Stomach smooth muscle (tissue), 2 donors: ENCODE data around the gene DIO3.
"Not testable (repeated sequence)": the region's sequence is repeated elsewhere in the genome, so short reads cannot be mapped to it uniquely, and the experiment has no call there.

Experiments used
- H3K27ac ChIP-seq: one replicate; pipeline ENCODE4 v1.7.0; 2013; ENCODE audit warnings: mild to moderate bottlenecking, low read length, inconsistent platforms
- H3K27me3 ChIP-seq, 2 donors: one replicate each; pipeline ENCODE4 v1.7.0; 2013; ENCODE audit warnings: low read length in 2 of 2; ENCODE audit not compliant: insufficient read depth in 2 of 2, control insufficient read depth in 1 of 2
- H3K36me3 ChIP-seq, 2 donors: one replicate each; pipeline ENCODE4 v1.7.0; 2013; ENCODE audit warnings: low read length in 2 of 2; ENCODE audit not compliant: control insufficient read depth in 2 of 2, insufficient read depth in 2 of 2
- H3K4me1 ChIP-seq: one replicate; pipeline ENCODE4 v1.7.0; 2013; ENCODE audit warnings: low read length; ENCODE audit not compliant: control insufficient read depth, insufficient read depth
- H3K4me3 ChIP-seq, 2 donors: one replicate each; pipeline ENCODE4 v1.7.0; 2013; ENCODE audit warnings: low read length in 2 of 2
- H3K9ac ChIP-seq, 2 donors: one replicate each; pipeline ENCODE4 v1.7.0; 2013; ENCODE audit warnings: low read length in 2 of 2, mild to moderate bottlenecking in 1 of 2
- H3K9me3 ChIP-seq, 2 donors: one replicate each; pipeline ENCODE4 v1.7.0; 2013; ENCODE audit warnings: low read length in 2 of 2; ENCODE audit not compliant: control insufficient read depth in 2 of 2
- donor health status: healthy.
- donor health status: Pancreatic carcinoma.

DIO3 gene

GRCh38 chr14:101542391-101542790 lies 18.9 kb upstream of the DIO3 start:
- Histone ChIP-seq H3K4me3 (no peak overlapping the region), H3K9me3 (peaks cover 4 to 19% of the 10 kb centered on the region in 2 donors), H3K27me3 (no peaks in the 10 kb centered on the region), H3K9ac (no peak overlapping the region), H3K36me3 (no peaks in the 10 kb centered on the region), H3K27ac (no peak overlapping the region), H3K4me1 (no peaks in the 10 kb centered on the region)

GRCh38 chr14:101543814-101544213 lies 17.5 kb upstream of the DIO3 start:
- Histone ChIP-seq H3K27me3 (no peaks in the 10 kb centered on the region), H3K4me3 (no peak overlapping the region), H3K27ac (no peak overlapping the region), H3K9ac (no peak overlapping the region), H3K4me1 (no peaks in the 10 kb centered on the region), H3K9me3 (peaks cover 4 to 19% of the 10 kb centered on the region in 2 donors), H3K36me3 (no peaks in the 10 kb centered on the region)

GRCh38 chr14:101544550-101544949 lies 16.7 kb upstream of the DIO3 start:
- no peak overlapping the region for H3K9ac ChIP-seq
- no peak overlapping the region for H3K4me3 ChIP-seq
- H3K4me1 ChIP-seq = no peaks in the 10 kb centered on the region
- H3K36me3 ChIP-seq = no peaks in the 10 kb centered on the region
- H3K9me3 ChIP-seq = peaks cover 4 to 19% of the 10 kb centered on the region in 2 donors
- no peaks in the 10 kb centered on the region for H3K27me3 ChIP-seq
- no peak overlapping the region for H3K27ac ChIP-seq

DNA sequence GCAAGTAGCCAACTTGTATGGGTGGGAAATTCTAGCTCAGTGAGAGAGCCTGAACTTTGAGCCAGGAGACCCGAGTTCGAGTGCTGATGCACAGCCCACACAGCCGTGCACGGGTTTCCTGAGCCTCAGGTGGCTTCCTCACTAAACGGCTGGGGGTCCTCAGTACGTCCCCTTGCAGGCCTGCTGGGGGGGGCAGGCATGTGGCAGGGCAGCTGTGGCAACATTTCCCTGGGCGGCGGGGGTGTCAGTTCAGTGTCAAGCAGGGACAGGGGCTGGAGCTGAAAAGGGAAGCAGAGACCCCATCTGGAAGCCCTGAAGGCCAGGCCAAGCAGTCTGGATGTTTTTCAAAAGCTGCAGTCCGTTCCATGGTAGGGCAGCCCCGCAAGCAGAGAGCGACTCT lies 14.6 kb upstream of the DIO3 start:
- Histone ChIP-seq H3K27me3 (no peaks in the 10 kb centered on the region), H3K4me3 (no peak overlapping the region)

GRCh38 chr14:101547107-101547738 lies 14.1 kb upstream of the DIO3 start:
- H3K36me3 ChIP-seq = no peaks in the 10 kb centered on the region
- H3K27me3 ChIP-seq = no peaks in the 10 kb centered on the region
- no peaks in the 10 kb centered on the region for H3K4me1 ChIP-seq
- H3K27ac ChIP-seq = no peak overlapping the region
- H3K9me3 ChIP-seq = peaks cover 4 to 19% of the 10 kb centered on the region in 2 donors
- H3K4me3 ChIP-seq = no peak overlapping the region
- H3K9ac ChIP-seq = no peak overlapping the region

More for the DNA sequence above, 14.6 kb upstream of the DIO3 start:
- Histone ChIP-seq H3K9ac (no peak overlapping the region), H3K9me3 (peaks cover 4 to 19% of the 10 kb centered on the region in 2 donors), H3K36me3 (no peaks in the 10 kb centered on the region), H3K27ac (no peak overlapping the region), H3K4me1 (no peaks in the 10 kb centered on the region)

DNA sequence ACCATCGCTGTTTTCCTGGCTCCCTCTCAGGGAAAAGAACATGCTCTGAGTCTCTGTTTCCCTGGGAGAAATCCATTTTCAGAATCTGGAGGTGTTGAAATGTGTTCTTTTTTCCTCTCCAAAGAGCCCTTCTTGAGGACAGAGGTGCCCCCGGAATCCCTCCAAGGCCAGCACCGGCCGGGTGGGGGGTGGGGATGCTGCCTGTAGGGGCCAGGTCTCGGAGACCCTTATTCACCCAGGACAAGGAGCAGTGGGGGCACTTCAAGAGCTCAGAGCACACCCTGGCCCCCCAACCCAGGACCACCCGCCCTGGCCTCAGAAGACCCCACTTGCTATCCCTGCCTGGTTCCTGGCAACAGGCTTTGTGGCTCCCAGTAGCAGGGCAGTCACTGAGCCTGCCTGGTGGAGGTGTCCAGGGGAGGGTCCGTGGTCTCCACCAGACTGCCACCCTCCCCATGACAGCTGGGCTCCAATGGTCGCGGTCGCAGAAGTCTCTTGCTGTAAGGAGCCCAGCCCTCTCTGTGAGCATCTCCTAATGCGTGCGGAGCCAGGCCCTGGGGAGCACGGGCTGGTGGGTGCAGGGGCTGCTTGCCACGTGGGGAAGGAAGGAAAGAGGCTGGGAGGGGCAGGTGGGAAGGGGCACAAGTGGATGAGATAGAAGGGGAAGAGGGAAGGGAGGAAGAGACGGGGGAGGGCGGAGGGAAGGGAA lies 13.2 kb upstream of the DIO3 start:
- Histone ChIP-seq H3K36me3 (no peaks in the 10 kb centered on the region), H3K27ac (no peak overlapping the region), H3K9me3 (peaks cover 4 to 19% of the 10 kb centered on the region in 2 donors), H3K9ac (no peak overlapping the region), H3K4me1 (no peaks in the 10 kb centered on the region), H3K4me3 (no peak overlapping the region), H3K27me3 (no peaks in the 10 kb centered on the region)

DNA sequence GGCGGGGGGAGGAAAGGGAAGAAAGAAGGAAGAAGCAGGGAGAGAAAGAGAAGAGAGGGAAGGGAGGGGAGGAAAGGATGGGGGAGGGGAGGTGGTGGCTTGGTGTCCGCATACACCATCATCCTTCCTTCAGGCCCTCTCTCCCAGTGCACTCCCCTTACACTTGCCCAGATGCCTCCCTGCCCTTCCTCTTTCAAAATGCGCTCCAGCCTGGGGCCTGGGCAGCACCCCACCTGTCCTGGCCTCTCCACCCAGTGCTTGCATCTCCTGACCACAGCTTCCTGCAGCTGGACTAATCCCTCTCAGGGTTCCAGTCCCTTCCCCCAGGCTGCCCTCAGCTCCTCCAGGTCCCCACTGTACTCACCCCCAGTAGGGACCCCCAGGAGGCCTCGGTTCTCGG lies 12.6 kb upstream of the DIO3 start:
- H3K27ac ChIP-seq = no peak overlapping the region
- H3K4me1 ChIP-seq = no peaks in the 10 kb centered on the region
- no peaks in the 10 kb centered on the region for H3K27me3 ChIP-seq
- H3K36me3 ChIP-seq = no peaks in the 10 kb centered on the region
- H3K9me3 ChIP-seq = peaks cover 2 to 17% of the 10 kb centered on the region in 2 donors
- no peak overlapping the region for H3K4me3 ChIP-seq
- no peak overlapping the region for H3K9ac ChIP-seq

- no peak overlapping the region for H3K4me3 ChIP-seq
- peaks cover 0 to 15% of the 10 kb centered on the region in 2 donors for H3K9me3 ChIP-seq
These were observed 12.1 kb upstream of the DIO3 start for GRCh38 chr14:101549154-101549553.

DNA sequence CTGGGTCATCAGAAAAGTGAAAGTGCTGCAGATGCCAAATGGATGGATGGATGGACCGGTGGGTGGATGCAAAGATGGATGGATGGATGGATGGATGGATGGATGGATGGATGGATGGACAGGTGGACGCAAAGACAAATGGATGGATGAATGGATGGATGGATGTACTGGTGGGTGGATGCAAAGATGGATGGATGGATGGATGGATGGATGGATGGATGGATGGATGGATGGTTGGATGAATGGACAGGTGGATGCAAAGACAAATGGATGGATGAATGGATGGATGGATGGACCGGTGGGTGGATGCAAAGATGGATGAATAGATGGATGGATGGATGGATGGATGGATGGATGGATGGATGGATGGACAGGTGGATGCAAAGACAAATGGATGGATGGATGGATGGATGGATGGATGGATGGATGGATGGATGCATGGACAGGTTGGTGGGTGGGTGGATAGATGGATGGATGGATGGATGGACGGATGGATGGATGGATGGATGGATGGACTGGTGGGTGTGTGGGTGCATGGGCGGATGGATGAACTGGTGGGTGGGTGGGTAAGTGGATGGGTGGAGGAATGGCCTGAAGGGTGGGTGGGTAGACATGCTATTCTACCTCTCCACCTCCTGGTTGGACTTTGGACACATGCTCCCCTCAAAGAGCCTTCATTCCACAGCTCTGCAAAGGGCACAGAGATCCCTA lies 10.9 kb upstream of the DIO3 start:
- H3K4me1 ChIP-seq, H3K27me3 ChIP-seq: not testable (repeated sequence)

More at GRCh38 chr14:101549154-101549553, 12.1 kb upstream of the DIO3 start:
- H3K27me3 ChIP-seq = no peaks in the 10 kb centered on the region
- no peak overlapping the region for H3K9ac ChIP-seq
- H3K36me3 ChIP-seq = no peaks in the 10 kb centered on the region
- H3K27ac ChIP-seq = no peak overlapping the region
- H3K4me1 ChIP-seq = no peaks in the 10 kb centered on the region

DNA sequence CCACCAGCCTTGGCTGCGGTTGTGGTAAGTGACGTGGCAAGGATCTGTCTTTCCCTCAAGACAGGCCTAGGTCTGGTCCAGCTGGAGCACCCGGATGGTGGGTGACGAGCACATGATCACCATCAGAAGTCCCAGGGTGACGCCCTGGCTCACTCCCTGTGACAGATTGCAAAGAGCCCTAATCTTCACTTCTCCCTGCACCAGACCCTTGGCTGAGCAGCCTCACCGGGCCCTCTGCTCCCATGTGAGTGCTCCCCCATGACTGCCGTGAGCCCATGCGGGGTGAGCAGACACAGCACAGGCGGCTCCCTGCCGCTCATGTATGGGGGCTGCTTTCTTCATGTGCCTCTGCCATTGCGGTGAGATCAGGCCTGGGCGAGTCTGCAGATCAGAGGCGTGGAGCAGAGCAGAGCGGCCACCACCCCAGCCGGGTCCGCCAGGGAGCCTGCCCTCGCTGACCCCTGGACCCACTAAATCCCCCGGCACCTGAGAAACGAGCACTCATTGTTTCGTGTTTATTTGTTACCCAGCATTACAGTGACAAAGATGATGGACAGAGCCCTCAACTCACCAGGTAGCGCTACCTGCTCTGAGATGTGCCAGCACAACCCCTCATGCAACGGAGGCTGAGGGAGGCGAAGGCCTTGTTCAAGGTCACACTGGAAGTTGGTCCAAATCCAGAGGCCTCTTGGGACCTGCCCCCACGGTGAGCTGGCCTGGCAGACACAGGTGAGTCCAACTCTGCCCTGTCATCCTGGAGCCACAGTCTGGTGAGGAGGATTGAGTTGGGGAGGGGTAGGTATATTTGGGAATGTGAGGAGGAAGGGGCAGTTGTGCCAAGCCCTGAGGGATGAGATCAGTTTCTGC lies 9.3 kb upstream of the DIO3 start:
- Histone ChIP-seq H3K27ac (no peak overlapping the region), H3K27me3 (peaks cover 8 to 10% of the 10 kb centered on the region in 2 donors), H3K4me3 (no peak overlapping the region)

More for the DNA sequence above, 10.9 kb upstream of the DIO3 start:
- not testable (repeated sequence) for H3K27ac ChIP-seq, H3K9me3 ChIP-seq, H3K9ac ChIP-seq, H3K36me3 ChIP-seq, H3K4me3 ChIP-seq

More for the DNA sequence above, 9.3 kb upstream of the DIO3 start:
- H3K4me1 ChIP-seq = no peaks in the 10 kb centered on the region
- H3K9me3 ChIP-seq = no peaks in the 10 kb centered on the region
- H3K36me3 ChIP-seq = no peaks in the 10 kb centered on the region
- H3K9ac ChIP-seq = no peak overlapping the region
